ENCODE results near the gene CIZ1. TPM values are rescaled to one million over a fixed set of nuclear protein-coding genes. Genes with fewer than 3 reads are reported as not detected.
A peak's percentile ranks its signal among the peaks of the same experiment; 100 is the strongest.

Gene CIZ1
- total and polyA plus RNA-seq, 9 of the 15 experiments (the other 6 are each of a cell fraction or from before 2014, with no cell fraction given) = 6.6 to 329 (median 87.8) TPM

DNA sequence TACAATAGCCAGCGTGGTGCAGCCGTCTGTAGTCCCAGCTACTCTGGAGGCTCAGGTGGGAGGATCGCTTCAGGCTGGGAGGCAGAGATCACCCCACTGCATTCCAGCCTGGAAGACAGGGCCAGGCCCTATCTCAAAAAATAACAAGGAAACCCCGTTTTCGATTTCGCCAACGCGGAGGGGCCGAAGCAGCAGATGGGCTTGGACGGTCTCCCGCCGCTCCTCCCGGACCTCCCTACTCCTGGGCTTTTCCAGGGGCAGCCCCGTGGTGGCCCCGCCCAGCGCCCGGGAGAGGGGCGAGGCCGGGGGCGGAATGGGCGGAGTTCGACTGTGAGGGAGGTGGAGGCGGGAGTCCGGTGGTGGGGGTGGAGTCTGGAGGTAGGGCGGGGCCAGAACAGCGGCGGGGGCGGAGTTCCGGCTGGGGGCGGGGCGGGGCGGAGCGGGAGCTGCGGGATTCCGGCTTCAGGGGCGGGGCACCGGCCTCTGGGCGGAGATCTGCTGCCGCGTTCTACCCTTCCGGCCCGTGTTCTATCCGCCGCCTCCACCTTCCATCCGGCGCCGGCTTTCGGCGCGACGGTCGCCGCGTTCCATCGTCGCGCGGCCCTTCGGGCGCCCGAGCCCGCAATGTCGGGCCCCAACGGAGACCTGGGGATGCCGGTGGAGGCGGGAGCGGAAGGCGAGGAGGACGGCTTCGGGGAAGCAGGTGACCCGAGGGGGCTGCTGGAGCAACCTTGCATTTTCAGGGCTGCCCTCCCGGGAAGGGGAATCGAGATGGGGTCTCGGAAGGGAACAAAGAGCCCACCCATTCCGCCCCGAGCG, 31.4 kb downstream of the CIZ1 start, which contains the start of gene BBLN (continued):
- TF ChIP-seq TFE3 (CRISPR knock-in tag; IDR thresholded peaks at IDR 0.05) = no peak
- peak in 1 of 2 experiments; percentile 89 for TF ChIP-seq AFF1 (IDR thresholded peaks at IDR 0.05; ENCODE audit: low read depth in 1 of 2, partially characterized antibody in 2 of 2)
- TF ChIP-seq SMARCA4 (IDR thresholded peaks at IDR 0.05) = no peak
- TF ChIP-seq ZNF174 (CRISPR knock-in tag; IDR thresholded peaks at IDR 0.05) = no peak
- TF ChIP-seq ZNF586 (CRISPR knock-in tag; conservative IDR thresholded peaks at IDR 0.05) = peak; percentile 5
- no peak for TF ChIP-seq VEZF1 (CRISPR knock-in tag; IDR thresholded peaks at IDR 0.05)
- TF ChIP-seq HLTF (IDR thresholded peaks at IDR 0.05) = peak; percentile 84; the same call in 1 of the 2 replicates
- TF ChIP-seq, protein P1, sequence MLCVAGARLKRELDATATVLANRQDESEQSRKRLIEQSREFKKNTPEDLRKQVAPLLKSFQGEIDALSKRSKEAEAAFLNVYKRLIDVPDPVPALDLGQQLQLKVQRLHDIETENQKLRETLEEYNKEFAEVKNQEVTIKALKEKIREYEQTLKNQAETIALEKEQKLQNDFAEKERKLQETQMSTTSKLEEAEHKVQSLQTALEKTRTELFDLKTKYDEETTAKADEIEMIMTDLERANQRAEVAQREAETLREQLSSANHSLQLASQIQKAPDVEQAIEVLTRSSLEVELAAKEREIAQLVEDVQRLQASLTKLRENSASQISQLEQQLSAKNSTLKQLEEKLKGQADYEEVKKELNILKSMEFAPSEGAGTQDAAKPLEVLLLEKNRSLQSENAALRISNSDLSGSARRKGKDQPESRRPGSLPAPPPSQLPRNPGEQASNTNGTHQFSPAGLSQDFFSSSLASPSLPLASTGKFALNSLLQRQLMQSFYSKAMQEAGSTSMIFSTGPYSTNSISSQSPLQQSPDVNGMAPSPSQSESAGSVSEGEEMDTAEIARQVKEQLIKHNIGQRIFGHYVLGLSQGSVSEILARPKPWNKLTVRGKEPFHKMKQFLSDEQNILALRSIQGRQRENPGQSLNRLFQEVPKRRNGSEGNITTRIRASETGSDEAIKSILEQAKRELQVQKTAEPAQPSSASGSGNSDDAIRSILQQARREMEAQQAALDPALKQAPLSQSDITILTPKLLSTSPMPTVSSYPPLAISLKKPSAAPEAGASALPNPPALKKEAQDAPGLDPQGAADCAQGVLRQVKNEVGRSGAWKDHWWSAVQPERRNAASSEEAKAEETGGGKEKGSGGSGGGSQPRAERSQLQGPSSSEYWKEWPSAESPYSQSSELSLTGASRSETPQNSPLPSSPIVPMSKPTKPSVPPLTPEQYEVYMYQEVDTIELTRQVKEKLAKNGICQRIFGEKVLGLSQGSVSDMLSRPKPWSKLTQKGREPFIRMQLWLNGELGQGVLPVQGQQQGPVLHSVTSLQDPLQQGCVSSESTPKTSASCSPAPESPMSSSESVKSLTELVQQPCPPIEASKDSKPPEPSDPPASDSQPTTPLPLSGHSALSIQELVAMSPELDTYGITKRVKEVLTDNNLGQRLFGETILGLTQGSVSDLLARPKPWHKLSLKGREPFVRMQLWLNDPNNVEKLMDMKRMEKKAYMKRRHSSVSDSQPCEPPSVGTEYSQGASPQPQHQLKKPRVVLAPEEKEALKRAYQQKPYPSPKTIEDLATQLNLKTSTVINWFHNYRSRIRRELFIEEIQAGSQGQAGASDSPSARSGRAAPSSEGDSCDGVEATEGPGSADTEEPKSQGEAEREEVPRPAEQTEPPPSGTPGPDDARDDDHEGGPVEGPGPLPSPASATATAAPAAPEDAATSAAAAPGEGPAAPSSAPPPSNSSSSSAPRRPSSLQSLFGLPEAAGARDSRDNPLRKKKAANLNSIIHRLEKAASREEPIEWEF (CRISPR knock-in tag; IDR thresholded peaks at IDR 0.05) = no peak
- TF ChIP-seq NFYB (IDR thresholded peaks at IDR 0.05; ENCODE audit: extremely low read depth, insufficient read length) = no peak
- TF ChIP-seq KDM4B (IDR thresholded peaks at IDR 0.05; ENCODE audit: borderline replicate concordance in 2 of 2, low read depth in 1 of 2) = no peak

Measured in K562 (cell line).